OCI-LY7 (cell line): ENCODE data around the gene RGN.
"Not testable (repeated sequence)": the region's sequence is repeated elsewhere in the genome, so short reads cannot be mapped to it uniquely, and the experiment has no call there.

Experiments
- CTCF ChIP-seq: fragments of 200-600 bp; sonication (generic); conservative IDR thresholded peaks from 2 replicates; pipeline ENCODE4 v1.5.1; 2014; ENCODE audit warnings: mild to moderate bottlenecking, antibody characterized with exemption, low read length, moderate library complexity, mixed read lengths
- EZH2phosphoT487 ChIP-seq: fragments of 200-600 bp; sonication (generic); IDR thresholded peaks from 2 replicates; pipeline ENCODE4 v1.6.1; 2018; ENCODE audit warnings: low read depth, borderline replicate concordance, mild to moderate bottlenecking, mixed run types, antibody characterized with exemption, low read length, moderate library complexity, mixed read lengths

GRCh38 chrX:47116551-47117110, 38.4 kb downstream of the RGN start:
- not testable (repeated sequence) for TF ChIP-seq CTCF, EZH2phosphoT487
